ENCODE data around the gene CHN2. TPM values are rescaled to one million over a fixed set of nuclear protein-coding genes. Genes with fewer than 3 reads are reported as not detected.

The CHN2 gene
- total and polyA plus RNA-seq, 2 donors (not counting 1 experiment from before 2014, with no cell fraction given), result 0.86 to 1.4 TPM

- DNase-seq, result no peak
Measured at GRCh38 chr7:29394321-29394720, 199.7 kb downstream of the CHN2 start.

GRCh38 chr7:29396563-29396962 is 202.0 kb downstream of the CHN2 start:
- no peak overlapping the region for H3K4me2 ChIP-seq (replicated peaks; ENCODE audit: low read depth, low read length, poor library complexity, severe bottlenecking)
- no peaks in the 10 kb centered on the region for H3K79me2 ChIP-seq (ENCODE audit: control insufficient read depth, insufficient read depth, low read length)
- peaks cover 4% of the 10 kb centered on the region for H3K27me3 Mint-ChIP-seq
- H3K27me3 ChIP-seq (replicated peaks in 1 of 4; ENCODE audit: control extremely low read depth in 1 of 4, control insufficient read depth in 3 of 4, insufficient read depth in 4 of 4, low read length in 3 of 4), result no peaks in the 10 kb centered on the region
- no peak overlapping the region for H3K9ac ChIP-seq (ENCODE audit: low read length)
- intact Hi-C loops (cut with micrococcal nuclease), result no loop called here
- H3K4me1 ChIP-seq (ENCODE audit: control insufficient read depth in 2 of 2, insufficient read depth in 2 of 2, low read length in 2 of 2), result no peaks in the 10 kb centered on the region
- H4K20me1 ChIP-seq (ENCODE audit: control insufficient read depth, insufficient read depth, low read length, poor library complexity, severe bottlenecking), result no peaks in the 10 kb centered on the region
- no peak overlapping the region for H3K27ac Mint-ChIP-seq
- DNase-seq, result no peak
- POLR2A ChIA-PET, result no interaction called here
- no peaks in the 10 kb centered on the region for H3K9me3 Mint-ChIP-seq (ENCODE audit: insufficient read depth)
- no peaks in the 10 kb centered on the region for H3K9me3 ChIP-seq (ENCODE audit: control extremely low read depth in 1 of 3, control insufficient read depth in 2 of 3, insufficient read depth in 1 of 3, low read length in 2 of 3)
- H3K4me3 Mint-ChIP-seq, result no peak overlapping the region
- no peak for TF ChIP-seq EZH2 (IDR thresholded peaks at IDR 0.05; ENCODE audit: borderline replicate concordance, insufficient read depth, low read depth, low read length, poor library complexity, severe bottlenecking)
- TF ChIP-seq, protein P1, sequence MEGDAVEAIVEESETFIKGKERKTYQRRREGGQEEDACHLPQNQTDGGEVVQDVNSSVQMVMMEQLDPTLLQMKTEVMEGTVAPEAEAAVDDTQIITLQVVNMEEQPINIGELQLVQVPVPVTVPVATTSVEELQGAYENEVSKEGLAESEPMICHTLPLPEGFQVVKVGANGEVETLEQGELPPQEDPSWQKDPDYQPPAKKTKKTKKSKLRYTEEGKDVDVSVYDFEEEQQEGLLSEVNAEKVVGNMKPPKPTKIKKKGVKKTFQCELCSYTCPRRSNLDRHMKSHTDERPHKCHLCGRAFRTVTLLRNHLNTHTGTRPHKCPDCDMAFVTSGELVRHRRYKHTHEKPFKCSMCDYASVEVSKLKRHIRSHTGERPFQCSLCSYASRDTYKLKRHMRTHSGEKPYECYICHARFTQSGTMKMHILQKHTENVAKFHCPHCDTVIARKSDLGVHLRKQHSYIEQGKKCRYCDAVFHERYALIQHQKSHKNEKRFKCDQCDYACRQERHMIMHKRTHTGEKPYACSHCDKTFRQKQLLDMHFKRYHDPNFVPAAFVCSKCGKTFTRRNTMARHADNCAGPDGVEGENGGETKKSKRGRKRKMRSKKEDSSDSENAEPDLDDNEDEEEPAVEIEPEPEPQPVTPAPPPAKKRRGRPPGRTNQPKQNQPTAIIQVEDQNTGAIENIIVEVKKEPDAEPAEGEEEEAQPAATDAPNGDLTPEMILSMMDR (IDR thresholded peaks at IDR 0.05), result no peak
- H3K36me3 ChIP-seq (replicated peaks in 1 of 2; ENCODE audit: control extremely low read depth in 1 of 2, control insufficient read depth in 1 of 2, extremely low read depth in 1 of 2, insufficient read depth in 2 of 2, low read length in 1 of 2), result no peaks in the 10 kb centered on the region
- no peak for ATAC-seq (ENCODE audit: low read depth)
- H3K27ac ChIP-seq (ENCODE audit: low read length in 2 of 2), result no peak overlapping the region
- 98% methylated on average over 4 of the region's 7 CpGs for WGBS (ENCODE audit: insufficient coverage)
- no peak overlapping the region for H3K4me3 ChIP-seq (ENCODE audit: control extremely low read depth in 1 of 5, extremely low read depth in 1 of 5, insufficient read depth in 1 of 5, low read depth in 2 of 5, low read length in 4 of 5)
- H3K4me1 Mint-ChIP-seq, result no peaks in the 10 kb centered on the region
- no peak overlapping the region for H2AFZ ChIP-seq (ENCODE audit: insufficient read depth, low read depth, low read length, poor library complexity, severe bottlenecking)
- CTCF ChIA-PET, result interaction anchor here (2.7 kb wide), 1 partner anchor 12 kb away, joined by 13 read pairs; no protein-coding TSS in a partner anchor

More at GRCh38 chr7:29394321-29394720, 199.7 kb downstream of the CHN2 start:
- no peak overlapping the region for H3K4me2 ChIP-seq (replicated peaks; ENCODE audit: low read depth, low read length, poor library complexity, severe bottlenecking)
- 90% methylated on average over 5 of the region's 7 CpGs for WGBS (ENCODE audit: insufficient coverage)
- H4K20me1 ChIP-seq (ENCODE audit: control insufficient read depth, insufficient read depth, low read length, poor library complexity, severe bottlenecking), result no peaks in the 10 kb centered on the region
- H3K4me3 ChIP-seq (ENCODE audit: control extremely low read depth in 1 of 5, extremely low read depth in 1 of 5, insufficient read depth in 1 of 5, low read depth in 2 of 5, low read length in 4 of 5), result no peak overlapping the region
- no peak overlapping the region for H2AFZ ChIP-seq (ENCODE audit: insufficient read depth, low read depth, low read length, poor library complexity, severe bottlenecking)
- intact Hi-C loops (cut with micrococcal nuclease), result no loop called here
- H3K4me1 ChIP-seq (ENCODE audit: control insufficient read depth in 2 of 2, insufficient read depth in 2 of 2, low read length in 2 of 2), result no peaks in the 10 kb centered on the region
- H3K9me3 Mint-ChIP-seq (ENCODE audit: insufficient read depth), result no peaks in the 10 kb centered on the region
- H3K4me3 Mint-ChIP-seq, result no peak overlapping the region
- POLR2A ChIA-PET, result no interaction called here
- H3K27ac ChIP-seq (ENCODE audit: low read length in 2 of 2), result no peak overlapping the region
- no peaks in the 10 kb centered on the region for H3K79me2 ChIP-seq (ENCODE audit: control insufficient read depth, insufficient read depth, low read length)
- H3K27me3 ChIP-seq (replicated peaks in 1 of 4; ENCODE audit: control extremely low read depth in 1 of 4, control insufficient read depth in 3 of 4, insufficient read depth in 4 of 4, low read length in 3 of 4), result no peaks in the 10 kb centered on the region
- H3K27me3 Mint-ChIP-seq, result peaks cover 4% of the 10 kb centered on the region
- no peaks in the 10 kb centered on the region for H3K36me3 ChIP-seq (replicated peaks in 1 of 2; ENCODE audit: control extremely low read depth in 1 of 2, control insufficient read depth in 1 of 2, extremely low read depth in 1 of 2, insufficient read depth in 2 of 2, low read length in 1 of 2)
- ATAC-seq (ENCODE audit: low read depth), result no peak
- H3K27ac Mint-ChIP-seq, result no peak overlapping the region
- TF ChIP-seq, protein P1 (IDR thresholded peaks at IDR 0.05), result no peak
- no peak for TF ChIP-seq EZH2 (IDR thresholded peaks at IDR 0.05; ENCODE audit: borderline replicate concordance, insufficient read depth, low read depth, low read length, poor library complexity, severe bottlenecking)
- no peaks in the 10 kb centered on the region for H3K9me3 ChIP-seq (ENCODE audit: control extremely low read depth in 1 of 3, control insufficient read depth in 2 of 3, insufficient read depth in 1 of 3, low read length in 2 of 3)
- no peaks in the 10 kb centered on the region for H3K4me1 Mint-ChIP-seq
- CTCF ChIA-PET, result no interaction called here
- H3K9ac ChIP-seq (ENCODE audit: low read length), result no peak overlapping the region

Data from B cell (primary cell).